HG03095 (cell line): ENCODE measurements around the gene KREMEN1.

Experiments used
- ATAC-seq: cut with Tn5 transposase; IDR thresholded peaks from one replicate; pipeline ENCODE4 v1.9.1; 2021; ENCODE audit warnings: moderate library complexity; ENCODE audit not compliant: unreplicated experiment

KREMEN1 gene

DNA sequence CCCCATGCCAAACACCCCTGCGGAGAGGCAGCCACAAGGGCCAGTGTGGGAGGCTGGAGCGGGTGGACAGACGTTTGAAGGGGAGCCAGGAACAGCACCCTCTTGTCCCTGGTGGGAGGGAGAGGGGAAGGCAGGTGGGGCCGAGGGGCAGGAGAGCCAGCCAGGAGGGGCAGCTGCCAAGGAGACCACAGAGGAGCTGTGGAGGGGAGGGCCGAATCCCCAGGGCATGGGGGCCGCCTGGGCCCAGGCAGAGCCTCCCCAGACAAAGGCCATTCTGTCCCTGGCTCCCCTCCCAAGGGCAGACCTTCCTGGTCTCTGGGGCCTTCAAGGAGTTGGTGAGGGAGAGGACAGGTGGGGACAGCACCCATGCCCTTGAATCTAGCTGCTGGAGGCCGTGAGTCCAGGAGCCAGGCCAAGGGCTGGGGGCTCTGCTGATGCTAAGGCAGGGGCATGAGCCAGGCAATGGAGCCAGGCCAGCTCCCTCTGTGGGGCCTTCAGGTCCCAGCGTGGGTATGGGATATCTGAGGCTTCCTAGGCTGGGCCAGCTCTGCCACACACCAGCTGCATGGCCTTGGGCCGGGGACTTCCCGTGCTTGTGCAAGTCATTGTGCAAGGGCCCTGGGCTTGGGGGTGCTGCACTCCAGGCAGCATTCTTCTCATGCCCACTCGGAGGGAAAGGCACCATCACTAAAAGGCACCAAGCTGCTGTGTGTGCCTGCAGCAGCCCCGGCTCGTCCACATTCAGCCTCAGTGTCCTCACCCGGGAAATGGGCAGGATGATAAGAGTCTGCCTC is 144.2 kb downstream of the KREMEN1 start:
- ATAC-seq, result no peak
